ENCODE measurements around the gene DCAF8L1. TPM values are rescaled to one million over a fixed set of nuclear protein-coding genes. Genes with fewer than 3 reads are reported as not detected.
"Not testable (repeated sequence)": the region's sequence is repeated elsewhere in the genome, so short reads cannot be mapped to it uniquely, and the experiment has no call there.

DCAF8L1 gene
- total RNA-seq, 1 donor from 2014 or later = not detected

- no peak overlapping the region for H3K4me3 Mint-ChIP-seq (ENCODE audit: unreplicated experiment)
- peaks cover 3% of the 10 kb centered on the region for H3K9me3 Mint-ChIP-seq (ENCODE audit: low read depth)
- TF ChIP-seq CTCF (IDR thresholded peaks at IDR 0.05) = no peak
- H3K27me3 Mint-ChIP-seq (ENCODE audit: low read depth) = peaks cover 3% of the 10 kb centered on the region
- no peak for DNase-seq (ENCODE audit: low spot score)
- H3K27ac Mint-ChIP-seq (ENCODE audit: unreplicated experiment) = no peak overlapping the region
- H3K4me1 Mint-ChIP-seq (ENCODE audit: low read depth) = peaks cover 2% of the 10 kb centered on the region
- H3K36me3 Mint-ChIP-seq (ENCODE audit: low read depth) = peaks cover 2% of the 10 kb centered on the region
Measured at GRCh38 chrX:27976284-27976683, 5.0 kb downstream of the DCAF8L1 start.

- peaks cover 4% of the 10 kb centered on the region for H3K27me3 Mint-ChIP-seq (ENCODE audit: low read depth)
- H3K36me3 Mint-ChIP-seq (ENCODE audit: low read depth) = peaks cover 2% of the 10 kb centered on the region
- peaks cover 7% of the 10 kb centered on the region for H3K9me3 Mint-ChIP-seq (ENCODE audit: low read depth)
- no peak overlapping the region for H3K4me3 Mint-ChIP-seq (ENCODE audit: unreplicated experiment)
- no peak for DNase-seq (ENCODE audit: low spot score)
- no peak for TF ChIP-seq CTCF (IDR thresholded peaks at IDR 0.05)
- H3K27ac Mint-ChIP-seq (ENCODE audit: unreplicated experiment) = no peak overlapping the region
- no peaks in the 10 kb centered on the region for H3K4me1 Mint-ChIP-seq (ENCODE audit: low read depth)
Measured at GRCh38 chrX:27968878-27969277, 12.4 kb downstream of the DCAF8L1 start.

- no peak overlapping the region for H3K27ac Mint-ChIP-seq (ENCODE audit: unreplicated experiment)
- TF ChIP-seq CTCF (IDR thresholded peaks at IDR 0.05) = no peak
- H3K36me3 Mint-ChIP-seq (ENCODE audit: low read depth) = peaks cover 2% of the 10 kb centered on the region
- peaks cover 4% of the 10 kb centered on the region for H3K27me3 Mint-ChIP-seq (ENCODE audit: low read depth)
- H3K4me3 Mint-ChIP-seq (ENCODE audit: unreplicated experiment) = no peak overlapping the region
- no peak for DNase-seq (ENCODE audit: low spot score)
- H3K4me1 Mint-ChIP-seq (ENCODE audit: low read depth) = no peaks in the 10 kb centered on the region
- peaks cover 7% of the 10 kb centered on the region for H3K9me3 Mint-ChIP-seq (ENCODE audit: low read depth)
Measured at GRCh38 chrX:27968352-27968751, 12.9 kb downstream of the DCAF8L1 start.

- Mint-ChIP-seq H3K27me3 (ENCODE audit: low read depth) (peaks cover 4% of the 10 kb centered on the region), H3K9me3 (ENCODE audit: low read depth) (peaks cover 7% of the 10 kb centered on the region), H3K4me1 (ENCODE audit: low read depth) (no peaks in the 10 kb centered on the region), H3K36me3 (ENCODE audit: low read depth) (peaks cover 2% of the 10 kb centered on the region), H3K4me3 (ENCODE audit: unreplicated experiment) (no peak overlapping the region), H3K27ac (ENCODE audit: unreplicated experiment) (no peak overlapping the region)
- TF ChIP-seq CTCF (IDR thresholded peaks at IDR 0.05) = no peak
- DNase-seq (ENCODE audit: low spot score) = no peak
Measured at GRCh38 chrX:27966955-27967354, 14.3 kb downstream of the DCAF8L1 start.

GRCh38 chrX:27966492-27966891, 14.8 kb downstream of the DCAF8L1 start:
- Mint-ChIP-seq H3K27me3 (ENCODE audit: low read depth) (peaks cover 4% of the 10 kb centered on the region), H3K4me3 (ENCODE audit: unreplicated experiment) (no peak overlapping the region), H3K27ac (ENCODE audit: unreplicated experiment) (no peak overlapping the region), H3K9me3 (ENCODE audit: low read depth) (peaks cover 7% of the 10 kb centered on the region), H3K4me1 (ENCODE audit: low read depth) (no peaks in the 10 kb centered on the region), H3K36me3 (ENCODE audit: low read depth) (peaks cover 2% of the 10 kb centered on the region)
- no peak for DNase-seq (ENCODE audit: low spot score)
- TF ChIP-seq CTCF (IDR thresholded peaks at IDR 0.05) = no peak

- not testable (repeated sequence) for H3K27me3 Mint-ChIP-seq (ENCODE audit: low read depth); H3K36me3 Mint-ChIP-seq (ENCODE audit: low read depth); DNase-seq (ENCODE audit: low spot score); H3K4me1 Mint-ChIP-seq (ENCODE audit: low read depth); H3K27ac Mint-ChIP-seq (ENCODE audit: unreplicated experiment); H3K4me3 Mint-ChIP-seq (ENCODE audit: unreplicated experiment)
- peaks cover 13% of the 10 kb centered on the region for H3K9me3 Mint-ChIP-seq (ENCODE audit: low read depth)
Measured at GRCh38 chrX:27965348-27965747, 15.9 kb downstream of the DCAF8L1 start.

All from chondrocyte (in vitro differentiated cells).